ENCODE results near the gene ZCCHC10.
"Not testable (repeated sequence)": the region's sequence is repeated elsewhere in the genome, so short reads cannot be mapped to it uniquely, and the experiment has no call there.

Gene ZCCHC10

GRCh38 chr5:133025804-133026663, at the start of gene ZCCHC10:
Gene ZCCHC10, minus strand, starts transcription at chr5:133026549. Its CDS starts 12 bp downstream, at chr5:133026537.
- DNase-seq (ENCODE audit: low spot score) = peak; percentile 95

- no peak for DNase-seq (ENCODE audit: low spot score)
These were observed 49.5 kb upstream of the ZCCHC10 start for GRCh38 chr5:133075572-133076536.

GRCh38 chr5:133072021-133072420, 45.7 kb upstream of the ZCCHC10 start:
- no peak for DNase-seq (ENCODE audit: low spot score)

- DNase-seq (ENCODE audit: low spot score) = no peak
These were observed 39.7 kb upstream of the ZCCHC10 start for GRCh38 chr5:133066045-133066444.

GRCh38 chr5:133065471-133065870, 39.1 kb upstream of the ZCCHC10 start:
- no peak for DNase-seq (ENCODE audit: low spot score)

GRCh38 chr5:133063965-133064364, 37.6 kb upstream of the ZCCHC10 start:
- no peak for DNase-seq (ENCODE audit: low spot score)

GRCh38 chr5:133062276-133062675, 35.9 kb upstream of the ZCCHC10 start:
- no peak for DNase-seq (ENCODE audit: low spot score)

- no peak for DNase-seq (ENCODE audit: low spot score)
These were observed 33.3 kb upstream of the ZCCHC10 start for GRCh38 chr5:133059621-133060020.

GRCh38 chr5:133056891-133057290, 30.5 kb upstream of the ZCCHC10 start:
- no peak for DNase-seq (ENCODE audit: low spot score)

GRCh38 chr5:133054697-133055471, 28.5 kb upstream of the ZCCHC10 start:
- no peak for DNase-seq (ENCODE audit: low spot score)

- DNase-seq (ENCODE audit: low spot score) = no peak
These were observed 27.1 kb upstream of the ZCCHC10 start for GRCh38 chr5:133053448-133053847.

- peak; percentile 69 for DNase-seq (ENCODE audit: low spot score)
These were observed 26.2 kb upstream of the ZCCHC10 start for GRCh38 chr5:133052317-133053175.

GRCh38 chr5:133051542-133052316, 25.4 kb upstream of the ZCCHC10 start, which contains the start of gene HSPA4:
Gene HSPA4, plus strand, starts transcription at chr5:133052013. Its CDS starts 238 bp downstream, at chr5:133052251.
- peak; percentile 99 for DNase-seq (ENCODE audit: low spot score)

- no peak for DNase-seq (ENCODE audit: low spot score)
These were observed 24.8 kb upstream of the ZCCHC10 start for GRCh38 chr5:133051061-133051541.

GRCh38 chr5:133050521-133050920, 24.2 kb upstream of the ZCCHC10 start:
- no peak for DNase-seq (ENCODE audit: low spot score)

- no peak for DNase-seq (ENCODE audit: low spot score)
These were observed 23.3 kb upstream of the ZCCHC10 start for GRCh38 chr5:133049726-133050048.

GRCh38 chr5:133048993-133049725, 22.8 kb upstream of the ZCCHC10 start:
- no peak for DNase-seq (ENCODE audit: low spot score)

GRCh38 chr5:133047404-133047803, 21.1 kb upstream of the ZCCHC10 start:
- no peak for DNase-seq (ENCODE audit: low spot score)

GRCh38 chr5:133046560-133046959, 20.2 kb upstream of the ZCCHC10 start:
- not testable (repeated sequence) for DNase-seq (ENCODE audit: low spot score)

Data from left forelimb (tissue), 1 donor.